ENCODE results near the gene PTBP1. TPM values are rescaled to one million over a fixed set of nuclear protein-coding genes. Genes with fewer than 3 reads are reported as not detected.

PTBP1 gene
- polyA plus RNA-seq, 6 donors from 2014 or later: 70.5 to 209 (median 124) TPM

DNA sequence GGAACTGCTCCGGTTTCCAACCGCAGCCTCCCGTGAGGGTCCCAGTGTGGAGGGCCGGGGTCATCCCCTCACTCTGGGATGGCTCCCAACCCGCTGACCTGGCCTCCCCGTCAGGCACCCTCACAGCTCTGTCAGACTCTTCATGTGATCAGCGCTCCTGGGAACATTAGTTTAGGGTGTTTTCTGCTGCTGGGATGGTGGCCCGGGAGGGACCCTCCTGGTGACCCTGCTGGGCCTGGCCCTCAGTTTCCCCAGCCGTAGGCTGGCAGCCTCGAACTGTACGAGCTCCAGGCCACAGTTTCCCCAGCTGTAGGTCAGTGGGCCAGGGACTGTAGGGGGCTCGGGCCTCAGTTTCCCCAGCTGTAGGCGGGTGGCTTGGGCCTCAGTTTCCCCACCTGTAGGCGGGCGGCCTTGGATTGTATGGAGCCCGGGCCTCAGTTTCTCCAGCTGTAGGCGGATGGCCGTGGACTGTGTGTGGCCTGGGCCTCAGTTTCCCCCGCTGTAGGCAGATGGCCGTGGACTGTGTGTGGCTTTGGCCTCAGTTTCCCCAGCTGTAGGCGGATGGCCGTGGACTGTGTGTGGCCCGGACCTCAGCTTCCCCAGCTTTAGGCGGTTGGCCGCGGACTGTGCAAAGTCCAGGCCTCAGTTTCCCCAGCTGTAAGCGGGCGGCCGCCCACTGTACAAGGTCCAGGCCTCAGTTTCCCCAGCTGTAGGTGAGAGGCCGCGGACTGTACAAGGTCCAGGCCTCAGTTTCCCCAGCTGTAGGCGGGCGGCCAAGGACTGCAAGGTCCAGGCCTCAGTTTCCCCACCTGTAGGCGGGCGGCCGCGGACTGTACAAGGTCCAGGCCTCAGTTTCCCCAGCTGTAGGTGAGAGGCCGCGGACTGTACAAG, 1.3 kb upstream of the PTBP1 start:
- no peaks in the 10 kb centered on the region for H3K9me3 Mint-ChIP-seq
- H3K27me3 Mint-ChIP-seq: peaks cover 0 to 2% (median 0%) of the 10 kb centered on the region in 3 donors
- peak overlapping the region; percentile 29 to 95 (median 52) for H3K4me3 Mint-ChIP-seq
- DNase-seq: no peak
- no peak for ATAC-seq (ENCODE audit: low read depth in 2 of 2)
- H3K27ac Mint-ChIP-seq: no peak overlapping the region
- H3K36me3 Mint-ChIP-seq: no peaks in the 10 kb centered on the region
- H3K4me1 Mint-ChIP-seq: peaks cover 21 to 26% (median 25%) of the 10 kb centered on the region in 3 donors

DNA sequence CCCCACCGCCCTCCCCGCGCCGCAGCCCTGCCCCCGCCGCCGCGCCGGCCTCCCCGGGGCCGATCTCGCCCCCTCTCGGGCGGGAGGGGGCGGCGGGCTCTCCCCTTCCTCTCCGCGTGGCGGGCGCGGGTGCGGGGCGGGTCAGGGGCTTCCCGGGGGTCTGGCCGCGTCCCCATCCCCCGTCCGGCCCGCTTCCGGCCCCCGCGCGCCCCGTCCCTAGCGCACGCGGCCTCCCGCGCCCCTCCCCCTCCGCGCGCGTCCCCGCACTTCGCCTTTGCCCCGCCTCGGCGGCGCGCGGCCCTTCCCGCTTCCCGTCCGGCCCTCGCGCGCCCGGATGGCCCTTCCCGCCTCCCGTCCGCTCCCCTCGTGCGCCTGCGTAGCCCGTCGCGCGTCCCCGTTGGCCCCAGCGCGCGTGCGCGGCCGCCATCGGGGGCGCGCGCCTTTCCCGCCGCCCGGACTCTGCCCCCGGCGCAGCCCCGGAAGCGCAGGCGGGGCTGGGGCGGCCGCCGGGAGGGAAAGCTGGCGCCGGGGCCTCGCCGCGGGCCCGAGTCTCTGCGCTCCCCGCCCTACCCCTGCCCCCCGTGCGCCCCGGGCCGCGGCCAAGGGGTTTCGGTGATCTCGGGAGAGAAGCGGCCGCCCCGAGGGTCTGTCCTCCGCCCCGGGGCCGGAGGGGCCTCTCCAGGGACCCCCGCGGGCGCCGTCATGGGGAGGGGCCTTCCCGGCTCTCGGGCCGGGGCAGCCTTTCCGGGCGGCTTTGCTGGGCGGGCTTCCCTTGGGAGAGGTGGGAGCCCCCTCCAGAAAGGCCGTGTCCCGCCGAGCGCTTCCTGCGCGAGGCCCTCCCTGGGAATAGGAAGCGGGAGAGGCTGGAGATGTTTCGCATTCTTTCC, 519 bp downstream of the PTBP1 start:
- Mint-ChIP-seq H3K9me3 (no peaks in the 10 kb centered on the region), H3K4me3 (peak overlapping the region; percentile 88 to 95 (median 91)), H3K27ac (peak overlapping the region; percentile 44 to 93 (median 74)), H3K4me1 (peaks cover 30 to 40% (median 34%) of the 10 kb centered on the region in 3 donors), H3K27me3 (no peaks in the 10 kb centered on the region), H3K36me3 (no peaks in the 10 kb centered on the region)
- DNase-seq (peak; percentile 79), ATAC-seq (ENCODE audit: low read depth in 2 of 2) (peak; percentile 12 to 13)

DNA sequence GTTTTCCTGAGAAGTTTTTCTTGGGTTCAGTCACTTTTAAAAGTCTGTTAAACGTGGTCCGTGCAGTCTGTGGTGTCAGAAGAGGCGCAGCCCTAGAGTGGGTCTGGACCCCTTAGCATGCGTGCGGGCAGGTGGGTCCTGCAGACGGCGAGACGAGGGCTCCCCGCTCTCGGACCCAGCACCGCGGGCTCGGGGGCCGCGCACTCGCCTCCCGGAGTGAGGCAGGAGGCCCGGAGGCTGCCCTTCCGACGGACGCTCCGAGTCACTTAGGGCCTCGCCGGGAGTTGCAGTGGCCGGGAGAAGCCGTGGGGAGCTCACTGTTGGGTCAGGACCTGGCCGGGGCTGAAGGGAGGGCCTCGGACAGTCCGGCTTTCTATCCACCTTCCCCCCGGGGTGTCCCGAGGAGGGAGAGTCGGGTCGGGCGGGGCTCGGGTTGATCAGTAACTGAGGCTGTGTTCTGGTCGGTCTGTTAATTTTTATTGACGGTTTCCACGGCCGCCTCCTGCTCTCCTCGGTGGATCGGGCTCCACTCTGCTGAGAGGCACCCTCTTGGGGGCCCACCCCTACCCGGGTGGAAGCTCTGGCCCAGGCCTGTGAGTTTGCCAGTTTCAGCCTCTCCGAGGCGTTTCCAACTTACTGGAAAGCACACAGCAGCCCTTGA, 1.3 kb downstream of the PTBP1 start:
- DNase-seq (no peak), ATAC-seq (ENCODE audit: low read depth in 2 of 2) (no peak)
- Mint-ChIP-seq H3K9me3 (no peaks in the 10 kb centered on the region), H3K36me3 (peaks cover 0 to 7% of the 10 kb centered on the region in 2 donors), H3K4me1 (peaks cover 34 to 42% (median 41%) of the 10 kb centered on the region in 3 donors), H3K4me3 (peak overlapping the region; percentile 84 to 93 (median 90)), H3K27ac (peak overlapping the region; percentile 44 to 94 (median 88)), H3K27me3 (no peaks in the 10 kb centered on the region)

DNA sequence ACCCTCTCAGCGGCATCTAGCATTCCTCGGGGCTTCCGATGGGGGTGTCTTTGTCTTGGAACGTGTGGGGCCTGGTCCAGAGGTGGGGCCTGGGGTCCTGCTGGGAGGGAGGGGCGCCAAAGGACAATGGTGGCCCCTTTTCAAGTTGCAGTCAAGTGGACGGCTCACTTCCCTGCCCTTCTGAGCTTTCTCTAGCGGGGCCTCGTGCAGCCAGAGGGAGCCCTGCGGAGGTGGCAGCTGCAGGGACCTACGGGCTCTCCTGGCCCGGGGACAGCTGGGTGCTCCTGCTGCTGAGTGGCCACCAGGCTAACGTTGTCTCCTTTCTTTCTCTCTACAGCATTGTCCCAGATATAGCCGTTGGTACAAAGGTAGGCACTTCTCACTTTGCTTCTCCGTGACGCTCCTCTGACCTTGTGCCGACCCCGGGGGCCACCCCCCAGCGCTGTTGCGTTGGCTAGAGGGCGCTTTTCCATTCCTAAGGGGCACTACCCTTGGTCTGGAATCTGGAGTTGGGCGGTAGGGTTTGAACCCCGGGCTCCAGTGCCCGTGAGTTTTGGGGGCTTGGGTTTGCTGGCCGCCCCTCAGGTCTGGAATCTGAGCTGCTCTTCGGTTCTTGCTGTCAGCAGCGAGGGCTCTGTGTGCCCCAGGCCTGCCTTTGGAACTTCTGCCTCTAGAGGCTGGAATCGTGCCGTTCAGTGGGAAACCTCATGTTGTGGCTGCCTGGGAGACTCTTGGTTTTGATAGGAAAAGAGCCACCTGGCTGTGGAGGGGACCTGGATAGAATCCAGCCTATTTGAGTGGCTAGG, 2.0 kb downstream of the PTBP1 start:
- peak overlapping the region; percentile 72 to 94 (median 88) for H3K27ac Mint-ChIP-seq

DNA sequence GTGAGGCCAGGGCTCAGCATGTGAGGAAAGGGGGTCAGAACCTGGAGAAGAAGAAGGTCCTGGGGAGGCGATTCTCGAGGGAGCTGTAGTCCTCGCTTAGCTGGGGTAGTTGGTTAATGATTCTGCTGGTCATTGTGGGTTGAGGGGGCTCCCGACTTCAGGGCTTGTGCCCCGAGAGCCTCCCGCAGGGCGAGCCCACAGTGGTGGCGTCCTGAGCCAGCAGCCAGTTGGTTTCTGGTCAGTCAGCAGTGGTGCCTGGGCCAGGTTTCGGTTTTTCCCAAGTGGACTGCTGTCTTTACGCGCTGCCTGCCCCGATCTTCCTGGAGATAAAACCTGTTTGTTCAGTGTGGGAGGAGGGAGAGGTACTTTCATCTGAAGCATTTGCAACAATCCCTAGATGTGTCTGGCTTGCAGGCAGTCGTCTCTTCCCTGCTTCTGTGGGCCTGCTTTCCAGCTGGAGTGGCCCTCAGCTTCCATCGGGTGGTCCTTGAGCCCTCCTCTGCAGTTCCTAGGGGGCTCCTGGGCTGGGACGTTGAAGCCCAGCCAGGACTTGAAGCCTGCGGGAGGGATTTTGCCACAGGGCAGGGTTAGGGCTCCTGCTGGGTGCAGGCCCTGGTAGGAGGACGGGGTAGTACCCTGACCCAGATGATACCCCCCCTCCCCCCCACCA, 3.2 kb downstream of the PTBP1 start:
- Mint-ChIP-seq H3K27me3 (no peaks in the 10 kb centered on the region), H3K4me1 (peaks cover 37 to 44% (median 41%) of the 10 kb centered on the region in 3 donors), H3K4me3 (peak overlapping the region in 6 of 8 donors; percentile 5 to 93 (median 59)), H3K36me3 (peaks cover 0 to 7% of the 10 kb centered on the region in 2 donors), H3K9me3 (no peaks in the 10 kb centered on the region), H3K27ac (peak overlapping the region in 2 of 6 donors; percentile 72 to 94)
- no peak for ATAC-seq (ENCODE audit: low read depth in 2 of 2)
- no peak for DNase-seq

More for the DNA sequence above, 2.0 kb downstream of the PTBP1 start:
- ATAC-seq (ENCODE audit: low read depth in 2 of 2): no peak
- H3K36me3 Mint-ChIP-seq: peaks cover 0 to 7% of the 10 kb centered on the region in 2 donors
- peaks cover 34 to 44% (median 41%) of the 10 kb centered on the region in 3 donors for H3K4me1 Mint-ChIP-seq
- H3K27me3 Mint-ChIP-seq: no peaks in the 10 kb centered on the region
- no peaks in the 10 kb centered on the region for H3K9me3 Mint-ChIP-seq
- DNase-seq: no peak
- peak overlapping the region; percentile 84 to 93 (median 90) for H3K4me3 Mint-ChIP-seq

DNA sequence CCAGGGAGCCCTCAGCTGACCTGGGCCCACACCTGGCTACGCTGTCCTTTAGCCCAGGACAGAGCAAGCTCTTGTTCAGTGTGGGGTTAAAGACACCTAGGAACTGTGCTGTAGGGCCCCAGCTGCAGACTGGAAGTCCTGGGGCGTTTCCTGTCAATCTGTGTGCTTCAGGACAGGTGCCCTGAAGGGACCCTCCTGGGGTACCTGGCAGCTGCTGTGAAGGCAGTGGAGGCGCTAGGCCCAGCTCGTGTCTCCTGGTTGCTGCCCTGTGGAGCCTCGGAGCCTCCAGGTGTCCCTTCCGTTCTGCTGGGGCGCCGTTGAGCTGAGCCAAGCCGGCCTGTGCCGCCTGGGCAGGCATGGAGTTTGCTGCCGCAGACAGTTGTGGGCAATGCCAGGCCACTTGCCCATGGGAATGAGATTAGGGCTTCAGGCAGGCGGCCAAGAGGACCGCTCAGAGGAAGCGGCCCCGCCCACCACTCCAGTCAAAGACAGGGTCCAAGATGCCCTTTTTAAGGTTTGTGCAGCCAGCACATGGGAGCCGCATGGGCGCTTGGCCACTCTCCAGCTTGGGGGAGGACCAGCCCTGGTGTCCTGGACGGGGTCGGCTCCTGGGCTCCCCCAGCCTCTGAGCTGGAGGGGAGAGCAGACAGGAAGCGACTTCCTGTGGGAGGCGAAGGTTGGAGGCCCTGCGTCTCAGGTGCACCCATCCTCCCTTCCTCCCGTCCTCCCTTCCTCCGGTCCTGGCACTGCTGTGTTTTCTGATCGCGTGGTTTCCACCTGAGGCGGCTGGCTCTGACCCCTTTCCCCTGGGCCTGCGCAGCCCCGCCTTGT, 4.0 kb downstream of the PTBP1 start:
- Mint-ChIP-seq H3K27ac (peak overlapping the region in 1 of 6 donors; percentile 62), H3K27me3 (no peaks in the 10 kb centered on the region), H3K9me3 (no peaks in the 10 kb centered on the region), H3K4me1 (peaks cover 37 to 44% (median 41%) of the 10 kb centered on the region in 3 donors), H3K36me3 (peaks cover 0 to 7% of the 10 kb centered on the region in 2 donors), H3K4me3 (peak overlapping the region in 2 of 8 donors; percentile 33 to 35)
- ATAC-seq (ENCODE audit: low read depth in 2 of 2) (no peak), DNase-seq (no peak)

DNA sequence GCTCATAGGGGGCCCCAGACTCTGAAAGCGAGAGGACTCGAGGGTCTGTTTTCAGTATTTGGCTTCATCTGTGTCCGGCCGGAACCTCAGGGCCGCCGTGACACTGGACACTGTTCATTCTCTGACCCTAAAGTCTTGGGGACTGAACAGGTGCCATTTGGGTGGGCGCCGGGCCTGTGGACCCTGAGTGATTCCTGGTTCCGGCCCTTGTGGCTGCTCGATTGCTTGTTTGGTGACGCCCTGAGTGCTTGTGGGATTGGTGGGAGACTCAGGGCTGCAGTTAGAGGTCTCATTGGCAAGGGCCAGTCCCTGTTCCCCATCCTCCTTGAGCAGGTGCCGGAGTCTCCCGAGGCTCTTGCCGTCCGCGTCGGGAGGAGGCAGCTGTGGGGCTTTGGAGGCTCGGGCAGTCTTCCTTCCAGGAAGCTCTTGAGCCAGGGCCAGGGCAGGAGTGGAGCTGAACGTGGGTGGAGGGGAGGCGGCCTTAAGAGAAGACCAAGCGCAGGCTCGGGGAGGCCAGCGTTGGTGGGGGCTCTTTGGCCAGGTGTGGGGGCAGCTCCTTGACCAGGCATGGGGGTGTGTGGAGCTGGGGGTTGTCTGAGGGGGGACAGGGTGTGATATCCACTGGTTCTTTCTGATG, 4.7 kb downstream of the PTBP1 start:
- H3K27ac Mint-ChIP-seq: peak overlapping the region in 3 of 6 donors; percentile 54 to 86 (median 65)
- ATAC-seq (ENCODE audit: low read depth in 2 of 2) (no peak), DNase-seq (no peak)
- H3K9me3 Mint-ChIP-seq: no peaks in the 10 kb centered on the region
- H3K4me1 Mint-ChIP-seq: peaks cover 33 to 41% (median 37%) of the 10 kb centered on the region in 3 donors
- no peaks in the 10 kb centered on the region for H3K27me3 Mint-ChIP-seq
- peaks cover 0 to 7% of the 10 kb centered on the region in 2 donors for H3K36me3 Mint-ChIP-seq
- peak overlapping the region in 2 of 8 donors; percentile 33 to 35 for H3K4me3 Mint-ChIP-seq

DNA sequence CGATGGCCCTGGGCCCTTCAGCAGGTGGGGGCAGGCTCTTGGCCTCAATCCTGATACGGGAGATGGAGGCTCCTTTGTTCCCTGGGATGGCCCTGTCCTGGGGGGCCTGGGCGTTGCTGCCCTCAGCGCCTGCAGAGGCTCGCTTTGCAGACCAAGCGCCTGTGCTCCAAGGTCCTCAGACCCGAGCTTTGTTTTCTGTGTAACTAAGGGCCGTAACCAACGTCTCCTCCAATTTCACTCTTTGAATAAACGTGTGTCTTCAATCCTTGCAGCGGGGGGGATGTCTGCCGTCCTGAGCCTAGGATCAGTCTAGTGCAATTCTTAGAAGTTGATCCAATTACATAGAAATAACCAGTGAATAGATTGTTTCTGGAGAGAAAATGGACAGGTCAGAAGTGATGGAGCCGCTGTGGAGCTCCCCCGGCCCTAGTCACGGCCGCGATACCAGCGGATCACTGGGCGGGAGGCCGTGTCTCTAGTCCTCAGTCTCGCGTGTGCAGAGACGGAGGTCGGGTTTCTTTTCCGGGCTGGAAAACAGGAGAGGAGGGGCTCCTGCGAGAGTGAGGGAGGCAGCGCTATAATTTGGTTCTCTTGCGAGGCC, 5.3 kb downstream of the PTBP1 start:
- Mint-ChIP-seq H3K27me3 (no peaks in the 10 kb centered on the region), H3K9me3 (no peaks in the 10 kb centered on the region), H3K4me3 (peak overlapping the region in 2 of 8 donors; percentile 25 to 59), H3K27ac (peak overlapping the region in 2 of 6 donors; percentile 34 to 65), H3K4me1 (peaks cover 34 to 47% (median 42%) of the 10 kb centered on the region in 3 donors), H3K36me3 (peaks cover 0 to 13% of the 10 kb centered on the region in 2 donors)
- DNase-seq (no peak), ATAC-seq (ENCODE audit: low read depth in 2 of 2) (no peak)

DNA sequence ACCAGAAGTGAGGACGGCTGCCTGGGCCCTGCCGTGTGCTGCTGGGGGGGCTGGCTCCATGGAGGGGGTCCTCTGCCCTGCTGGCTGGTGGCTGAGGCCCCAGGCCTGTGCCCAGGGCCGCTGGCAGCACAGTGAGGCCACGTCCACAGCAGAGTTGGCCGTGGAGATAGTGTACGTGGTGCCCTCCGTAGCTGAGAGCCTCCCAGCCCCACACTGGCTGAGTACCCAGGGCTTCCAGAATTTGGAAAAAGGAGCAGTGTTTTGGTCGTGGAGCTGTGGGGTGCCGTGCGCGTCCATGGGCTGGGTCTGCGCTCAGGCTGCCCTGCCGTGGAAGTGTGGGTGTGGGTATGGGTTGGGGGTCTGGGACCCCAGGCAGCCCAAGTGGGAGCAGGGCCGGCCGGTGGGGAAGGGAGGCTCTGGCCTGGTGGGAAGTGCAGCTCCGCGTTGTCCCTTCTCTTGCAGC, 5.9 kb downstream of the PTBP1 start:
- Mint-ChIP-seq H3K27ac (no peak overlapping the region), H3K27me3 (no peaks in the 10 kb centered on the region), H3K9me3 (no peaks in the 10 kb centered on the region), H3K4me1 (peaks cover 37 to 50% (median 42%) of the 10 kb centered on the region in 3 donors), H3K4me3 (peak overlapping the region in 3 of 8 donors; percentile 16 to 51 (median 47)), H3K36me3 (peaks cover 0 to 16% of the 10 kb centered on the region in 2 donors)
- ATAC-seq (ENCODE audit: low read depth in 2 of 2) (no peak), DNase-seq (no peak)

DNA sequence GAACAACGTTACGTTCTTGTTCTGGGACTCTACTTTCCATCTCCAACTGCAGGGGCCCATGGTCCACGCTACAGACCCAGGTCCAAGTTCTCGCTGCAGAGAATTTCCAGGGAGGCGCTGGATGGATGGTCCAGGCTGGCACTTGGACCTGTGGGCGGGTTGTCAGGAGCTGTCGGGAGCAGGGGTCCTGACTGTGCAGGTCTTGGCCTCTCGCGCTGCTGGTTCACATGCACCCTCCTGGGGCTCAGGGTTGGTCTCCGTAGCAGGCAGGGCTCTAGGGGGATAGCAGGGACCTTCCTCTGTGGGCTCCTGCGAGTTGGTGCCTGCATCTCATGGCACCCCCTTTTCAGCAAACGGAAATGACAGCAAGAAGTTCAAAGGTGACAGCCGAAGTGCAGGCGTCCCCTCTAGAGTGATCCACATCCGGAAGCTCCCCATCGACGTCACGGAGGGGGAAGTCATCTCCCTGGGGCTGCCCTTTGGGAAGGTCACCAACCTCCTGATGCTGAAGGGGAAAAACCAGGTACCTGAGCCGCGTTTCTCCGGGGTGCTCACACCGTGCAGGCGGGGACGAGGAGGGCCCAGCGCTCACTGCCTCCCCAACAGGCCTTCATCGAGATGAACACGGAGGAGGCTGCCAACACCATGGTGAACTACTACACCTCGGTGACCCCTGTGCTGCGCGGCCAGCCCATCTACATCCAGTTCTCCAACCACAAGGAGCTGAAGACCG, 6.6 kb downstream of the PTBP1 start:
- peaks cover 0 to 16% of the 10 kb centered on the region in 2 donors for H3K36me3 Mint-ChIP-seq
- H3K27me3 Mint-ChIP-seq: no peaks in the 10 kb centered on the region
- DNase-seq (no peak), ATAC-seq (ENCODE audit: low read depth in 2 of 2) (no peak)
- H3K9me3 Mint-ChIP-seq: no peaks in the 10 kb centered on the region
- H3K27ac Mint-ChIP-seq: peak overlapping the region in 2 of 6 donors; percentile 18 to 20
- H3K4me3 Mint-ChIP-seq: peak overlapping the region in 1 of 8 donors; percentile 51
- H3K4me1 Mint-ChIP-seq: peaks cover 37 to 49% (median 39%) of the 10 kb centered on the region in 3 donors

Measured in naive B cell (primary cell).